GM18909 (cell line): ENCODE measurements around the gene IFI16.
A peak's percentile ranks its signal among the peaks of the same experiment; 100 is the strongest.

Source experiments
- ATAC-seq: cut with Tn5 transposase; IDR thresholded peaks from one replicate; pipeline ENCODE4 v1.9.1; 2021; ENCODE audit warnings: mild to moderate bottlenecking; ENCODE audit not compliant: unreplicated experiment, poor library complexity

IFI16 gene

DNA sequence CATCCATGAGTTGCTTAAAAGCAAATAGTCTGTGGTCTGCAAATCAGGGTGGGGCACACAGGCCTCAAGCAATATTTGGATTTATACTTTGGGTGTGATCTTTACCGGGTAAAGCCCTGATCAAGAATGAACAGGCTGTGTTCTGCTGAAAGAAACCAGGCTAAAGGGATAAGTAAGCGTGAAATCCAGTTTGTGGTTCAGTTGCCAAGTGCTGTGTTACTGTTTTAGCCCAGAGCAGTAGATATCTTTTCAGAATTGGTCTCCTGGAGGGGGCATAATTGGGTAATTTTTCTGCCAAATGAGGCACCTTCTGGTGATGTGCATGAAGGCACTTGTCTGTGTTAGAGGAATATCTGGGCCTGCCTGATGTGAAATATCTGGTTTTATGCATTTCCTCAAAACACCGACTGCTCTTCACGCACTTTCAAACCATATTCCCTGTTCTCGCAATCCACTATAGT is 45.5 kb downstream of the IFI16 start:
- ATAC-seq = no peak

- no peak for ATAC-seq
Measured at GRCh38 chr1:159056069-159056698, 46.5 kb downstream of the IFI16 start.

DNA sequence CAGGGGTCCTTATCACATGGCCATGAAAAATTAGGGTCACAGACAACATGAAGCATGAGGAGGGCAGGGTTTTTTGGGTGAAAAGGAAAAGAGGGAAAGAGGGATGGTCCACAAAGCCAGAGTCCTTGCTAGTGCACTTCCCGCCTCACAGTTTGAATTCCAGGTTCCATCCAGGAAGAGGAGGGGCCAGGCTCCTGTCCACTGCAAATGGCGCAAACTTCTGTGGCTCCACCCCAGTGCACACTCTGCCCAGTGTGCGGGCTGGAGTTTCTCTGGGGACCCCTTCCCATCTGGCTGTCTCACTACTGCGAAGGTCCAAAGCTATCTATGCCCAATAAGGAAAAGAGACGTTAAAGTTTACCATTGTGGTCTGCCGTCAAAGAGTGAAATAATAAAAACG is 49.0 kb downstream of the IFI16 start:
- ATAC-seq = no peak

DNA sequence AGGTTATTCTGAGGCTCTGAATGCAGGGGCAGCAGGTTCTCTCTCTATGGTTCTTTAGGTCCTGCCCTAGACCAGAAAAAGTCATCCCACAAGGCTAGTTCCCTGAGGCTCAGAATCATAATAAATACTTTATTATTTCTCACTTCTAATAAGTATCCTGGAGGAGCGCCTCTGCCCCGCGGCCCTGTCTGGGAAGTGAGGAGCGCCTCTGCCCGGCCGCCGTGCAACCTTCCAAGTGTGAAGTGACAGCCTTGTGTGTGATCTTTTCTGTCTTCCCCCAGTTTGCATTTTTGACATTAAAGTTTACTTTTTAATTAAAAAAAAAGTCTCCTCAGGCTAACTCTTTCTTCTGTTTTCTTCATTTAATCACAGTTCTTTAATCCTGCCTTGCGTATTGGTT is 55.4 kb downstream of the IFI16 start:
- ATAC-seq = no peak

GRCh38 chr1:159066108-159066507 is 56.4 kb downstream of the IFI16 start:
- ATAC-seq = no peak

DNA sequence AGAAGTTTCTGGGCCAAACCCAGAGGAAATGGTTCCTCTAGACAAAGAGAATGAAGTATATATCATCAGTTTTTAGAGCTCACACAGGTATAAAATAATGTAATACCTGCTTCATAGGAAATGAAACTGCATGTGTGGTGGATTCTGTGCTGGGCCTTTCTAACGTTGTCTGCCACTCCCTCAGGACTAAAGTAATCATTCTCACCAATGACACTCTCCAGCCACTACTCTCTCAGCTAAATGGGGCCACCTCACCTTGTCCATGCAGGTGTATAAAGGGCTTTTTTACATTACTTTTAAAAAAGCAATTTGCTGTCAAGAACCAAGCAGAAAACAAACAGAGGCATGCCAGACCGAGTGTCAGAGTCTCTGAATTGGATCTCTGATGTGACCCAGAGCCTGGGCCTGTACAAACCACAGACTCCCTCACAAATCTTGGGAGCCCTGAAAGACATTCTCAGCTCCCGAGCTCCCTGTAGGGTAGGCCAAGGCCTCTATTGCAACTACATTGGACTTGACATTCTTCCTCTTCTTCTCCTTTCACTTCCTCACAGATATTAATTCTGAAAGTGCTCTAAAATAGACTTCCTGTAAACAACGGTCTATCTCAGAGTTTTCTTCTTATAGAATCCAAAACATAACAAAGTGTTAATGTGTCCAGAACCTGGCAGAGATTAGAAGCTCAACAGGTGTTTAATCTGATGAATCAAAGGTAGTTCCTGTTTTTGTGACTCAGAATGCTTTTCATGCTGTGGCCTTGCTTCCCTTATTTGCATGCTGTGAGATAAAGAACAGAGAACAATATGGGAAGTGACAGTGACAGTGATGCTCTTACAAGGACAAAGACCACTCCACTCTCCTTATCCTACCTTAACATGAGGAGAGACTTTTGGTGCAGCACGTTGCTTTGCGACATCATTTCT is 58.3 kb downstream of the IFI16 start:
- ATAC-seq = peak; percentile 92

GRCh38 chr1:159068886-159069285 is 59.2 kb downstream of the IFI16 start:
- ATAC-seq = no peak

DNA sequence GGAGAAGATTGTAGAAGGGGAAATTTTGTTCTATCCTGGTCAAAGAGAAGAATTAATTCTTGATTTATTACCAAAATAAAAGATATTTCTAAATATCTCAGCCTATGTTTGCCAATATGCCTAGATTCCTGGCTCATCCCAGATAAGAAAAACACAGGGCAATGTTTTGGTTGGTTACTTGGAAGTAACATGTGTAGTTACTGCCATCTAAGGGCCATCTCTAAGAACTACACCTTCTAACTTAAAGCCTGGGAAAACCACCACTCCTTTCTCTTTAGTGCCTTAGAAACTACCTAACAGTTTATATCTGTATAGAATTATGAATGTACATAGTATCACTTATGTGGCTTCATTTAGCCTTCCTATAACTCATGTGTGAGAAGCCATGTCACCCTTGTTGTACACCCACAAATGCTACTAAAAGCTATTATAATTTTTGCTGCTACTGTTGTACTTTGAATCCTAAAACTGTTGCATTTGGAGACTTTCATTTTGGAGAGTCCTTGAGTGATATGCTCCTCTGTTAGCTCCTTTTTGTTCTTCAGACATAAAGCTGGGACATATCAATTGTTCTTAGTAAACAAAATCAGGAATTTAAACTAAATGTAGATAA is 62.4 kb downstream of the IFI16 start:
- ATAC-seq = no peak

- ATAC-seq = peak; percentile 92
Measured at GRCh38 chr1:159076438-159077119, 66.9 kb downstream of the IFI16 start, which contains the start of gene AIM2. Gene AIM2, minus strand, starts transcription at chr1:159076766. Its CDS starts 3,267 bp downstream, at chr1:159073499.

DNA sequence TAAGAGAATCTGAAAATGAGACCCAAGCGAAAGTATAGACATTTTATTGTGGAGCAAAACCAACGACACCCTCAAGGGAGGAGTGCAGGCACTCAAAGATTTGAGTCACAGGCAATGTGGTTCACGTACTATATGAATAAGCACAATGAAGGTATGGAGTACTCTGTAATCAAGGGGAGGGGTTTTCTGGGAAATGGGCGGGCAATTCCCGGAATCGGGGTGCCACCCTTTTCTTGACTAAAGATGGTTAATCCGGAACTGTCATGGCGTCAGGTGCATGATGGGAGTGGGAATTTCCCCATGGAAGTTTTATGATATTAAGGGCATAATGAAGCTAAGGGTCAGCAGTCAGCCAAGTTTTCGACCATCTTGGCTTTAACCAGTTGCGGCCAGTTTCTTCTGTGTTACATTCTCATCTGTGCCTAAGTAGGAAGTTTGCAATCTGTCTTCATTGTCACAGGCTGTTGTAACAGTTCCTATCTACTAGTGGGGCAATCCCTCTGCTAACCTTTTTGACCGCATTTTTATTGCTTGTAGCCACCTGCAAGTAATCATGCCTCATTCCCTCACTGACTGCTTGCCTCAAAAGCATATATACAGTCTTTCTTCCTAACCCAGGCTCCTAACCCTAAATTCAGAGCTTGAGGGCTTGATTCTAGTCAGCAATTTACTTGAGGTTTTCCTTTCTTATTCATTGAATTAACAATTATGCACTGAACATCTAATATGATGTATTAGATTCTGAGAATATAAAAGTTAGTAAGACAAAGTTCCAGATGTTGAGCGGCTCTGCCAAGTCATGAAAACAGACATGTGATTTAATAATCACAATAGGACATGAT is 67.6 kb downstream of the IFI16 start:
- peak; percentile 75 for ATAC-seq

DNA sequence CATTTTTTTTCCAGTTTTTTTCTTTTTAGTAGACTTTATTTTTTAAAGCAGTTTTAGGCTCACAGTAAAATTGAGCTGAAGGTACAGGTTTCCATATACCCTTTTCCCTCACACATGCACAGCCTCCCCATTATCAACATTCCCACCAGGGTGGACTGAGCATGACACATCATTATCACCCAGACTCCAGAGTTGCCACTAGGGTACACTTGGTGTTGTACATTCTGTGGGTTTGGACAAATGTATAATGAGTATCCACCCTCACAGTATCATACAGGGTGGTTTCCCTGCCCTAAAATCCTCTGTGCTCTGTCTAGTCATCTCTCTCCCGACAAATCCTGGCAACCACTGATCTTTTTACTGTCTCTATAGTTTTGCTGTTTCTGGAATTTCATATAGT is 69.8 kb downstream of the IFI16 start:
- no peak for ATAC-seq

DNA sequence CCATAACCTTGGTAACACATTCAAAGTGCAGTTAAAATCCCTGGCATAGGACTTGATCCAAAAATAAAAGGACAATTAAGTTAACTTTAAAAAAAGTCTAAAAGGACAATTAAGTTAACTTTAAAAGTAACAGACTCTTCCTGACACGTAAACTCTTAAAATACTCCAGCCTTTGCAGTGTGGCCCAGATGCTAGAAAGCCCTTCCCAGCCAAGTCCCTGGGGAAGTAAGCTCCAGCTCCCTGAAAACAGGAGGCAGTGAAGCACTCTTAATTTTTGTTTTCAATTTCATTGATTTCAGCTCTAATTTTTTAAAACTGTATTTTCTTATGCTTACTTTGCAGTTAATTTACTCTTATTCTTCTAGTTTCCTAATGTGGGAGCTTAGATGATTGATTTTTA is 71.9 kb downstream of the IFI16 start:
- no peak for ATAC-seq

- no peak for ATAC-seq
Measured at GRCh38 chr1:159083013-159083412, 73.3 kb downstream of the IFI16 start.

GRCh38 chr1:159084152-159084551 is 74.4 kb downstream of the IFI16 start:
- ATAC-seq = no peak

GRCh38 chr1:159084867-159085266 is 75.2 kb downstream of the IFI16 start:
- ATAC-seq = no peak

DNA sequence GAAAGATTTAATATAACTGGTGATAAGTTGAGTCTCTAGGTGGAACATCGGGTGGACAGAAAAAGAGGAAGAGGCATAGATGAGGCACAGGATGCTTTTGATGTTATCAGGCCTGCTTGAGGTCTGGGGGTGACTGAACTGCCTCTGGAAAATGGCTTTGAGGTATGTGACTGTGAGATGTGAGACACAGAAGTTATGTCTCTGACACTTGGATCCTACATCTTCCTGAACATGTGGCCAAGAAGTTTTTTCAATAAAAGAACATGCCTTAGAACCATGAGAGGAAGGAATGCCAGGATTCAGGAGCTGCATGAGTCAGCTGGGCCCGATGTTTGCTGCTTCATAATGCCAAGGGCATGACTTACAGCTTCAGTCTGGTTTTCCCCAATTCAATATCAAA is 78.3 kb downstream of the IFI16 start:
- ATAC-seq = no peak

DNA sequence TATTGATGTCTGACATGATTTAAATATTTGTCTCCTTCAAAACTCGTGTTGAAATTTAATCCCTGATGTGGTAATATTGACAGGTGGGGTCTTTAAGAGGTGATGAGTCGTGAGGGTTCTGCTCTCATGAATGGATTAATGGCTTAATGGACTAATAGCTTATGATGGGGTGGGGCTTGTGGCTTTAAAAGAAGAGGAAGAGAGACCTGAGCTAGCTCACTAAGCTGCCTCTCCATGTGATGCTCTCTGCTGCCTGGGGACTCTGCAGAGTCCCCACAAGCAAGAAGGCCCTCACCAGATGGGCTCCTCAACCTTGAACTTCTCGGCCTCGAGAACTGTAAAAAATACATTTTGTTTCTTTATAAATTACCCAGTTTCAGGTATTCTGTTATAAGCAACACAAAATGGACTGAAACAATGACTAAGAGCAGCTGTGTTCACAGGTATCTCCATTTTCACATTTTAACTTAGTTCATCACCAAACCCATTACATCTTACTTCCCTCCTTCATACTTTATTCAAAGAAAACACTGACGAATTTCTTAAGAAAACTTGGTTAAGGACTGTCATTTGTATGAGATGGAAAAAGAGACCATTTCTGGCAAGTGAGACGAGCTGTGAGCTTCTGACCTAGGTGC is 79.0 kb downstream of the IFI16 start:
- peak; percentile 57 for ATAC-seq

- peak; percentile 54 for ATAC-seq
Measured at GRCh38 chr1:159089184-159089791, 79.6 kb downstream of the IFI16 start.
